Measurements from ENCODE around the gene DEDD2. TPM values are rescaled to one million over a fixed set of nuclear protein-coding genes. Genes with fewer than 3 reads are reported as not detected.

The DEDD2 gene
- total and polyA plus RNA-seq, 11 donors = 11.1 to 24.1 (median 17.2) TPM

GRCh38 chr19:42249149-42249750 lies 31.8 kb upstream of the DEDD2 start:
- no peak overlapping the region for H3K4me3 ChIP-seq
- H3K9me3 ChIP-seq = no peaks in the 10 kb centered on the region
- H3K27ac ChIP-seq = peak overlapping the region in 8 of 12 donors; percentile 60 to 100 (median 99)
- 75 to 80% (median 78%) methylated on average over 35 to 36 of the region's 36 CpGs for WGBS, 4 donors
- intact Hi-C loops (cut with DNase I) = loop anchor here in 5 of 10 donors (5.0 to 10.0 kb wide), 4 partner anchors 38 to 176 kb away; partner anchors contain the start of gene LIPE (in 2 of the 5)
- TF ChIP-seq CTCF (IDR thresholded peaks at IDR 0.05) (no peak), POLR2A (IDR thresholded peaks at IDR 0.05) (no peak)
- peaks cover 18 to 85% (median 68%) of the 10 kb centered on the region in 12 donors for H3K4me1 ChIP-seq
- ATAC-seq (no peak), DNase-seq (no peak)
- peaks cover 0 to 31% (median 19%) of the 10 kb centered on the region in 9 donors for H3K36me3 ChIP-seq
- no peaks in the 10 kb centered on the region for H3K27me3 ChIP-seq

- no peak for DNase-seq
- H3K27ac ChIP-seq = peak overlapping the region in 6 of 12 donors; percentile 12 to 100 (median 85)
- intact Hi-C loops (cut with DNase I) = loop anchor here in 5 of 10 donors (5.0 to 10.0 kb wide), 4 partner anchors 39 to 176 kb away; partner anchors contain the start of gene LIPE (in 2 of the 5)
- no peaks in the 10 kb centered on the region for H3K9me3 ChIP-seq
- ATAC-seq = no peak
- H3K27me3 ChIP-seq = no peaks in the 10 kb centered on the region
- H3K4me3 ChIP-seq = no peak overlapping the region
- WGBS, 4 donors = 83 to 85% (median 84%) methylated on average over 35 to 41 of the region's 41 CpGs
- H3K36me3 ChIP-seq = peaks cover 0 to 31% (median 19%) of the 10 kb centered on the region in 9 donors
- H3K4me1 ChIP-seq = peaks cover 18 to 92% (median 75%) of the 10 kb centered on the region in 12 donors
- no peak for TF ChIP-seq CTCF (IDR thresholded peaks at IDR 0.05)
Measured at GRCh38 chr19:42248270-42249148, 31.0 kb upstream of the DEDD2 start.

GRCh38 chr19:42247640-42248199 lies 30.2 kb upstream of the DEDD2 start:
- TF ChIP-seq CTCF (IDR thresholded peaks at IDR 0.05) (no peak), POLR2A (IDR thresholded peaks at IDR 0.05) (no peak)
- H3K9me3 ChIP-seq = no peaks in the 10 kb centered on the region
- DNase-seq (no peak), ATAC-seq (no peak)
- no peak overlapping the region for H3K4me3 ChIP-seq
- 81 to 89% (median 85%) methylated on average over 5 to 6 of the region's 6 CpGs for WGBS, 4 donors
- peaks cover 0 to 31% (median 19%) of the 10 kb centered on the region in 9 donors for H3K36me3 ChIP-seq
- peak overlapping the region in 11 of 12 donors; percentile 24 to 100 (median 58) for H3K27ac ChIP-seq
- H3K4me1 ChIP-seq = peaks cover 18 to 89% (median 72%) of the 10 kb centered on the region in 12 donors
- intact Hi-C loops (cut with DNase I) = loop anchor here in 7 of 10 donors (2.0 to 10.0 kb wide), 5 partner anchors 31 to 177 kb away; partner anchors contain the start of gene LIPE (in 2 of the 7)
- H3K27me3 ChIP-seq = no peaks in the 10 kb centered on the region
